ENCODE data around the gene GPR89B.
"Not testable (repeated sequence)": the region's sequence is repeated elsewhere in the genome, so short reads cannot be mapped to it uniquely, and the experiment has no call there.

The GPR89B gene

GRCh38 chr1:148037850-148038461 is 109.7 kb downstream of the GPR89B start:
- DNase-seq, result not testable (repeated sequence)

- peak; percentile 22 for DNase-seq
Measured at GRCh38 chr1:148038462-148039333, 110.5 kb downstream of the GPR89B start.

Data from activated T-cell treated with anti-CD3 and anti-CD28 coated beads for 4 hours (primary cell).